H1 (cell line): ENCODE results near the gene DHDH. TPM values are rescaled to one million over a fixed set of nuclear protein-coding genes. Genes with fewer than 3 reads are reported as not detected.

Source experiments
- CTCF ChIA-PET: fragments of 300-600 bp; sonication (Branson Sonifier 250); formaldehyde crosslinking; loops from one replicate; lab custom pipeline; 2021; ENCODE audit not compliant: partially characterized antibody; lab: Charles Lee
- POLR2A ChIA-PET: fragments of 300-600 bp; sonication (Branson Sonifier 250); formaldehyde crosslinking; loops from one replicate; lab custom pipeline; 2021; ENCODE audit warnings: inconsistent platforms; ENCODE audit not compliant: partially characterized antibody; lab: Charles Lee
- DNase-seq, 2 experiments: peaks; one replicate each; pipeline versions ENCODE4 v3.0.0 to v3.0.0-alpha.2; 2010 to 2022; ENCODE audit warnings: low spot score in 2 of 2, low read depth in 1 of 2, mixed read lengths in 1 of 2
- FAIRE-seq: peaks from 2 replicates; lab custom pipeline; 2011; peaks lifted over from hg19 to GRCh38; lab: Jason Lieb, UNC
- H2AFZ ChIP-seq: 2 replicates; pipeline ENCODE4 v1.8.1; 2012; ENCODE audit warnings: low read length, inconsistent platforms
- H2AK5ac ChIP-seq: 2 replicates; pipeline ENCODE4 v1.6.1; 2013; ENCODE audit warnings: low read depth, low read length
- H2BK120ac ChIP-seq: replicated peaks from 2 replicates; pipeline ENCODE3; 2013; ENCODE audit warnings: low read depth, low read length, inconsistent platforms
- H2BK12ac ChIP-seq: 2 replicates; pipeline ENCODE4 v1.6.1; 2013; ENCODE audit warnings: low read depth, low read length
- H2BK15ac ChIP-seq: 2 replicates; pipeline ENCODE4 v1.6.1; 2013; ENCODE audit warnings: low read length
- H2BK20ac ChIP-seq: 2 replicates; pipeline ENCODE4 v1.6.1; 2013; ENCODE audit warnings: low read length
- H2BK5ac ChIP-seq: 2 replicates; pipeline ENCODE4 v1.6.1; 2013; ENCODE audit warnings: low read depth, low read length
- H3K14ac ChIP-seq: 2 replicates; pipeline ENCODE4 v1.6.1; 2013; ENCODE audit warnings: inconsistent platforms; ENCODE audit not compliant: insufficient read length
- H3K18ac ChIP-seq: 2 replicates; pipeline ENCODE4 v1.6.1; 2013; ENCODE audit warnings: low read length; ENCODE audit errors: extremely low read depth
- H3K23ac ChIP-seq: 2 replicates; pipeline ENCODE4 v1.6.1; 2013; ENCODE audit warnings: inconsistent platforms; ENCODE audit not compliant: insufficient read length
- H3K23me2 ChIP-seq: 2 replicates; pipeline ENCODE4 v1.6.1; 2013; ENCODE audit warnings: low read depth, low read length
- H3K27ac ChIP-seq: 2 replicates; pipeline ENCODE4 v1.6.1; 2011; ENCODE audit warnings: low read depth, low read length, inconsistent platforms
- H3K27me3 ChIP-seq, 4 experiments: replicated peaks in 1 of 4; 1 replicate in 1 of 4; 2 replicates in 3 of 4; pipeline versions ENCODE4 v1.6.1 to v1.8.1; 2011 to 2013; ENCODE audit warnings: low read length in 3 of 4, mild to moderate bottlenecking in 3 of 4, inconsistent platforms in 2 of 4, mixed read lengths in 2 of 4, moderate library complexity in 1 of 4; ENCODE audit not compliant: control insufficient read depth in 3 of 4, insufficient read depth in 3 of 4; ENCODE audit errors: extremely low read depth in 1 of 4
- H3K36me3 ChIP-seq, 4 experiments: 2 replicates each; pipeline versions ENCODE4 v1.6.1 to v1.8.1; 2011 to 2013; ENCODE audit warnings: mild to moderate bottlenecking in 4 of 4, low read length in 3 of 4, moderate library complexity in 2 of 4, control low read depth in 1 of 4, inconsistent platforms in 1 of 4; ENCODE audit not compliant: insufficient read depth in 4 of 4, control insufficient read depth in 2 of 4
- H3K4ac ChIP-seq: replicated peaks from 2 replicates; pipeline ENCODE3; 2013; ENCODE audit warnings: low read length, low read depth, mixed read lengths, inconsistent platforms; ENCODE audit not compliant: insufficient read length
- H3K4me1 ChIP-seq, 4 experiments: replicated peaks in 1 of 4; 1 replicate in 1 of 4; 2 replicates in 3 of 4; pipeline versions ENCODE4 v1.6.1 to v1.8.1; 2011 to 2013; ENCODE audit warnings: low read length in 3 of 4, inconsistent platforms in 2 of 4, mixed read lengths in 1 of 4; ENCODE audit not compliant: insufficient read depth in 4 of 4, control insufficient read depth in 3 of 4
- H3K4me2 ChIP-seq, 2 experiments: 2 replicates each; pipeline versions ENCODE4 v1.6.1 to v1.8.1; 2011 to 2013; ENCODE audit warnings: low read depth in 2 of 2, low read length in 2 of 2, control low read depth in 1 of 2, inconsistent platforms in 1 of 2, mild to moderate bottlenecking in 1 of 2; ENCODE audit not compliant: insufficient read depth in 1 of 2
- H3K4me3 ChIP-seq, 4 experiments: fragments of 200-600, 300-600 bp in 1 of 4; sonication (generic), shearing (Covaris generic), sonication (Bioruptor Twin) in 1 of 4; 2 replicates each; pipeline versions ENCODE4 v1.5.1 to v1.8.1; 2011 to 2016; ENCODE audit warnings: low read length in 4 of 4, low read depth in 3 of 4, control low read depth in 2 of 4, inconsistent platforms in 2 of 4, mild to moderate bottlenecking in 2 of 4, mixed read lengths in 1 of 4, moderate library complexity in 1 of 4; ENCODE audit not compliant: insufficient read depth in 2 of 4; ENCODE audit errors: extremely low read depth in 1 of 4
- H3K56ac ChIP-seq: replicated peaks from 2 replicates; pipeline ENCODE3; 2013; ENCODE audit warnings: low read depth, mild to moderate bottlenecking, mixed read lengths, low read length, inconsistent platforms; ENCODE audit not compliant: insufficient read length
- H3K79me1 ChIP-seq: 2 replicates; pipeline ENCODE4 v1.6.1; 2013; ENCODE audit warnings: low read depth, low read length, control low read depth
- H3K79me2 ChIP-seq, 2 experiments: 2 replicates each; pipeline versions ENCODE4 v1.6.1 to v1.8.1; 2012 to 2013; ENCODE audit warnings: low read length in 2 of 2, mild to moderate bottlenecking in 2 of 2, inconsistent platforms in 1 of 2; ENCODE audit not compliant: insufficient read depth in 2 of 2, control insufficient read depth in 1 of 2
- H3K9ac ChIP-seq, 4 experiments: replicated peaks in 1 of 4; 1 replicate in 1 of 4; 2 replicates in 3 of 4; pipeline versions ENCODE4 v1.6.1 to v1.8.1; 2011 to 2013; ENCODE audit warnings: low read depth in 3 of 4, low read length in 3 of 4, control low read depth in 2 of 4, mild to moderate bottlenecking in 2 of 4, moderate library complexity in 2 of 4, inconsistent platforms in 1 of 4; ENCODE audit errors: extremely low read depth in 1 of 4
- H3K9me3 ChIP-seq, 2 experiments: 2 replicates each; pipeline versions ENCODE4 v1.6.1 to v1.8.1; 2012 to 2013; ENCODE audit warnings: mild to moderate bottlenecking in 2 of 2, moderate library complexity in 2 of 2, control low read depth in 1 of 2, inconsistent platforms in 1 of 2, low read depth in 1 of 2, low read length in 1 of 2, mixed read lengths in 1 of 2; ENCODE audit not compliant: insufficient read depth in 2 of 2
- H4K20me1 ChIP-seq, 2 experiments: replicated peaks in 1 of 2; 2 replicates each; pipeline versions ENCODE3 to v1.8.1; 2011 to 2013; ENCODE audit warnings: inconsistent platforms in 2 of 2, low read length in 2 of 2, mild to moderate bottlenecking in 1 of 2; ENCODE audit not compliant: insufficient read depth in 2 of 2, control insufficient read depth in 1 of 2
- H4K5ac ChIP-seq: 2 replicates; pipeline ENCODE4 v1.6.1; 2013; ENCODE audit warnings: low read length, low read depth, mixed read lengths, inconsistent platforms; ENCODE audit not compliant: insufficient read length
- H4K8ac ChIP-seq: 2 replicates; pipeline ENCODE4 v1.8.0; 2013; ENCODE audit warnings: mild to moderate bottlenecking, moderate library complexity, low read length, inconsistent platforms; ENCODE audit not compliant: insufficient read depth; ENCODE audit errors: extremely low read depth
- H4K91ac ChIP-seq: replicated peaks from 2 replicates; pipeline ENCODE3; 2013; ENCODE audit warnings: low read length, mixed read lengths, inconsistent platforms; ENCODE audit not compliant: insufficient read length
- ASH2L ChIP-seq: fragments of 200-600, 300-600 bp; sonication (generic); IDR thresholded peaks from one replicate; pipeline ENCODE4 v1.7.1; 2017; ENCODE audit warnings: low read length
- BACH1 ChIP-seq: IDR thresholded peaks from 2 replicates; pipeline ENCODE4 v1.6.1; 2012; ENCODE audit warnings: low read length, improper control_type of control experiment
- EP300 ChIP-seq, 2 experiments: IDR thresholded peaks; 1 replicate in 1 of 2; 2 replicates in 1 of 2; pipeline ENCODE4 v1.6.1; 2011 to 2012; ENCODE audit warnings: low read depth in 2 of 2, low read length in 2 of 2, mild to moderate bottlenecking in 2 of 2, borderline replicate concordance in 1 of 2, inconsistent platforms in 1 of 2, moderate library complexity in 1 of 2
- FOSL1 ChIP-seq: IDR thresholded peaks from 2 replicates; pipeline ENCODE4 v1.6.1; 2011; ENCODE audit warnings: mild to moderate bottlenecking, low read depth, low read length, moderate library complexity; ENCODE audit not compliant: insufficient read depth
- POLR2AphosphoS5 ChIP-seq: IDR thresholded peaks from 2 replicates; pipeline ENCODE4 v1.6.1; 2011; ENCODE audit warnings: low read depth, low read length
- RAD21 ChIP-seq, 2 experiments: IDR thresholded peaks in 1 of 2; conservative IDR thresholded peaks in 1 of 2; 2 replicates each; pipeline ENCODE4 v1.6.1; 2011; ENCODE audit warnings: low read depth in 2 of 2, low read length in 2 of 2, improper control_type of control experiment in 1 of 2, inconsistent platforms in 1 of 2, mild to moderate bottlenecking in 1 of 2, moderate library complexity in 1 of 2
- SP1 ChIP-seq: IDR thresholded peaks from 2 replicates; pipeline ENCODE4 v1.6.1; 2011; ENCODE audit warnings: low read depth, low read length
- SUZ12 ChIP-seq: fragments of 200-600 bp; sonication (generic); IDR thresholded peaks from 2 replicates; pipeline ENCODE4 v1.6.1; 2012; ENCODE audit warnings: mild to moderate bottlenecking, inconsistent platforms, low read length, moderate library complexity, mixed read lengths
- TAF1 ChIP-seq: IDR thresholded peaks from 2 replicates; pipeline ENCODE4 v1.6.1; 2011; ENCODE audit warnings: mild to moderate bottlenecking, low read depth, low read length
- WGBS, 2 experiments: shearing (Covaris generic) in 1 of 2; methylation state at CpG; one replicate each; pipeline versions ENCODE4 v1.1.6 to v1.1.7; 2013 to 2015; ENCODE audit warnings: low lambda C conversion rate in 2 of 2, mixed read lengths in 2 of 2, inconsistent platforms in 1 of 2, low coverage in 1 of 2, missing lambda C conversion rate in 1 of 2; ENCODE audit not compliant: insufficient replicate concordance in 2 of 2, insufficient coverage in 1 of 2, insufficient read length in 1 of 2; ENCODE audit errors: extremely low coverage in 1 of 2, missing lambda C conversion rate in 1 of 2; 5-methylcytosine and 5-hydroxymethylcytosine counted together
- polyA plus RNA-seq, 7 experiments: library from polyadenylated mRNA; depleted of rRNA in 3 of 7; stranded (reverse) in 5 of 7; unstranded in 2 of 7; fragments of >200 nt in 5 of 7; fragments of 200-250 nt in 2 of 7; gene quantifications; 1 replicate in 5 of 7; 2 replicates in 1 of 7; 4 replicates in 1 of 7; pipeline versions ENCODE4 v1.2.1 to v1.2.3, GENCODE V29; 2011 to 2013; ENCODE audit warnings: missing spikeins in 2 of 7, mixed read lengths in 2 of 7
- total RNA-seq: library from RNA; stranded (reverse); fragmentation: NEBNext Ultra II Directional; extraction: Animal tissue kit (Norgen Biotek cat#: 25700); gene quantifications from 2 replicates; pipeline ENCODE4 v1.2.1, GENCODE V29; 2021

Gene DHDH
- total and polyA plus RNA-seq, 2 of the 8 experiments (the other 6 are each of a cell fraction or from before 2014, with no cell fraction given): 2.2 to 2.8 TPM

DNA sequence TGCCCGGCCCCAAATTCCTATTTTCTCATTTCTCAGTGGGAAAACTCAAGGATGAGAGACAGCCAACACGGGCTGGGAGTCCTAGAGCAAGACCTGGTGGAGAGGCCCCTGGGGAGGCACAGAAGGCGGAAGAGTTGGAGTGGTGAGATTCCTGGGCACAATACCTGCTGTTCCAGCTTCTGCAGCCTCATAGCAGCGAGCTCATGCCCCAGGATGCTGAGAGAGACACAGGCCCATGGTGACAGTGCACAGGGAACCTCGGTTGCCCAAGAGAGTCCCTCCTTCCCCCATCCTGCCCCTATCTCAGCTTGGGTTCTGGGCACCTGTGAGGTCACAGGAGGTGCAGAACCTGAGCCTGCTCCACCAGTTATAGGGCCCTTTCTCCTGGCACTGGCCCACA is 36.3 kb upstream of the DHDH start:
- 0 out of 8 replicates have a peak, but pooled peaks cover 0 to 3% (median under 1%) of the 10 kb centered on the region in 4 experiments for H3K36me3 ChIP-seq
- no peak overlapping the region for H3K18ac ChIP-seq
- peaks cover 3% of the 10 kb centered on the region; the same call in 1 of the 2 replicates for H3K23me2 ChIP-seq
- no peak overlapping the region for H3K9ac ChIP-seq
- H3K14ac ChIP-seq: no peak overlapping the region
- no peak for FAIRE-seq
- H2BK15ac ChIP-seq: no peak overlapping the region
- no peak overlapping the region for H3K56ac ChIP-seq
- no peak for DNase-seq
- no peaks in the 10 kb centered on the region for H3K27me3 ChIP-seq
- ChIA-PET POLR2A (interaction anchor here (1.1 to 5.8 kb wide), 5 partner anchors 12 to 158 kb away, joined by 3 to 75 read pairs (median 4); partner anchors contain the start of genes FTL and PPP1R15A), CTCF (interaction anchor here (0.6 to 2.1 kb wide), 6 partner anchors 24 to 221 kb away, joined by 3 to 9 read pairs (median 3); partner anchors contain the start of genes CGB7 and DHDH)
- no peak overlapping the region for H3K4me3 ChIP-seq
- 85% methylated on average over 5 of the region's 5 CpGs; no CpG with 5 or more reads in 1 of the 2 experiments for WGBS, 2 experiments
- H4K8ac ChIP-seq: no peak overlapping the region
- H3K79me2 ChIP-seq: peaks cover 0 to 10% of the 10 kb centered on the region in 2 experiments; a peak in 1 of 4 replicates
- H3K23ac ChIP-seq: no peak overlapping the region
- H3K27ac ChIP-seq: no peak overlapping the region
- H2BK120ac ChIP-seq: no peak overlapping the region
- no peak overlapping the region for H4K5ac ChIP-seq
- no peak overlapping the region; the same call in 1 of the 2 replicates for H2BK5ac ChIP-seq
- peak overlapping the region; percentile 78 for H3K4ac ChIP-seq
- no peak overlapping the region for H3K4me2 ChIP-seq
- no peaks in the 10 kb centered on the region for H3K79me1 ChIP-seq
- H2BK12ac ChIP-seq: no peak overlapping the region
- no peak overlapping the region for H2BK20ac ChIP-seq
- no peak overlapping the region for H4K91ac ChIP-seq
- TF ChIP-seq RAD21 (IDR thresholded peaks at IDR 0.05 in 1 of 2, conservative IDR thresholded peaks at IDR 0.05 in 1 of 2; ENCODE audit: low read depth in 2 of 2, low read length in 2 of 2) (no peak), ASH2L (no peak), SP1 (no peak), BACH1 (no peak), FOSL1 (no peak), POLR2AphosphoS5 (no peak), TAF1 (no peak), SUZ12 (no peak), EP300 (IDR thresholded peaks at IDR 0.05; ENCODE audit: borderline replicate concordance in 1 of 2, low read depth in 2 of 2, low read length in 2 of 2) (no peak)
- H2AK5ac ChIP-seq: no peak overlapping the region
- H2AFZ ChIP-seq: no peak overlapping the region
- peaks cover 0 to 4% (median 0%) of the 10 kb centered on the region in 4 experiments; a peak in 4 of 7 replicates for H3K4me1 ChIP-seq
- H4K20me1 ChIP-seq: peaks cover 0 to 1% of the 10 kb centered on the region in 2 experiments
- H3K9me3 ChIP-seq: no peaks in the 10 kb centered on the region
